ENCODE data around the gene RUNX1. TPM values are rescaled to one million over a fixed set of nuclear protein-coding genes. Genes with fewer than 3 reads are reported as not detected.

The RUNX1 gene
- total and polyA plus RNA-seq, 10 donors: 4.8 to 70.0 (median 43.6) TPM

GRCh38 chr21:34980423-34981115 lies 68.5 kb downstream of the RUNX1 start:
- H3K4me1 ChIP-seq: peaks cover 12 to 53% (median 27%) of the 10 kb centered on the region in 6 donors
- H3K9me3 ChIP-seq: no peaks in the 10 kb centered on the region
- no peak overlapping the region for H3K27ac ChIP-seq
- H3K36me3 ChIP-seq: peaks cover 0 to 4% (median 0%) of the 10 kb centered on the region in 6 donors
- TF ChIP-seq, protein P1, sequence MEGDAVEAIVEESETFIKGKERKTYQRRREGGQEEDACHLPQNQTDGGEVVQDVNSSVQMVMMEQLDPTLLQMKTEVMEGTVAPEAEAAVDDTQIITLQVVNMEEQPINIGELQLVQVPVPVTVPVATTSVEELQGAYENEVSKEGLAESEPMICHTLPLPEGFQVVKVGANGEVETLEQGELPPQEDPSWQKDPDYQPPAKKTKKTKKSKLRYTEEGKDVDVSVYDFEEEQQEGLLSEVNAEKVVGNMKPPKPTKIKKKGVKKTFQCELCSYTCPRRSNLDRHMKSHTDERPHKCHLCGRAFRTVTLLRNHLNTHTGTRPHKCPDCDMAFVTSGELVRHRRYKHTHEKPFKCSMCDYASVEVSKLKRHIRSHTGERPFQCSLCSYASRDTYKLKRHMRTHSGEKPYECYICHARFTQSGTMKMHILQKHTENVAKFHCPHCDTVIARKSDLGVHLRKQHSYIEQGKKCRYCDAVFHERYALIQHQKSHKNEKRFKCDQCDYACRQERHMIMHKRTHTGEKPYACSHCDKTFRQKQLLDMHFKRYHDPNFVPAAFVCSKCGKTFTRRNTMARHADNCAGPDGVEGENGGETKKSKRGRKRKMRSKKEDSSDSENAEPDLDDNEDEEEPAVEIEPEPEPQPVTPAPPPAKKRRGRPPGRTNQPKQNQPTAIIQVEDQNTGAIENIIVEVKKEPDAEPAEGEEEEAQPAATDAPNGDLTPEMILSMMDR (IDR thresholded peaks at IDR 0.05 in 8 of 11, conservative IDR thresholded peaks at IDR 0.05 in 3 of 11): no peak
- TF ChIP-seq POLR2A (IDR thresholded peaks at IDR 0.05) (no peak), POLR2AphosphoS5 (IDR thresholded peaks at IDR 0.05) (no peak)
- no peak overlapping the region for H3K4me3 ChIP-seq
- DNase-seq: no peak
- WGBS, 5 donors: 78 to 88% (median 82%) methylated on average over 8 of the region's 8 CpGs
- intact Hi-C loops (cut with DNase I; ENCODE audit: low total_unique reads): no loop called here
- no peaks in the 10 kb centered on the region for H3K27me3 ChIP-seq (replicated peaks in 1 of 7)

GRCh38 chr21:34979383-34979782 lies 69.7 kb downstream of the RUNX1 start:
- Histone ChIP-seq H3K36me3 (peaks cover 0 to 4% (median 0%) of the 10 kb centered on the region in 6 donors), H3K4me3 (no peak overlapping the region), H3K27ac (no peak overlapping the region), H3K27me3 (replicated peaks in 1 of 7) (no peaks in the 10 kb centered on the region), H3K9me3 (no peaks in the 10 kb centered on the region), H3K4me1 (peaks cover 8 to 53% (median 26%) of the 10 kb centered on the region in 6 donors)
- 39 to 62% (median 59%) methylated on average over 4 of the region's 4 CpGs for WGBS, 5 donors
- intact Hi-C loops (cut with DNase I; ENCODE audit: low total_unique reads): no loop called here
- no peak for DNase-seq
- TF ChIP-seq POLR2A (IDR thresholded peaks at IDR 0.05) (no peak), POLR2AphosphoS5 (IDR thresholded peaks at IDR 0.05) (no peak)
- TF ChIP-seq, protein P1 (IDR thresholded peaks at IDR 0.05 in 8 of 11, conservative IDR thresholded peaks at IDR 0.05 in 3 of 11): no peak

DNA sequence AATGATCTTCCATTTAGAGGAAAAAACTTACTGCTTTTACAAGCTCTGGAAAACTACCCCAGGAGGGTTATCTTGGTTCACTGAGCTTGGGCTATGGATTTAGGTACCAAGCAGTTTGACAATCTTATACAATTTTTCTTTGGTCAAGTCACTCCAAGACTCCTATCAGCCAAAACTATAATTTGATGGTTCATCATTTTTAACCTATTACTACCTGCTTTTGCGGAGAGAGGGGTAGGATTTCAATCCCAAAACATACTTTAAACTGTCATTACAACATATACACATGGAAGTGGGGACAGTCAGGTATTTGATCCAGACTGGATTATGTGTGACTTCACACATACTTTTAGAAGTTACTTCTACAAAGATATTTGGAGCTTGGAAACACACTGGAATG lies 71.8 kb downstream of the RUNX1 start:
- 86 to 100% (median 98%) methylated on average over 1 of the region's 1 CpG for WGBS, 5 donors
- no peaks in the 10 kb centered on the region for H3K27me3 ChIP-seq (replicated peaks in 1 of 7)
- H3K4me1 ChIP-seq: peaks cover 0 to 53% (median 23%) of the 10 kb centered on the region in 6 donors
- intact Hi-C loops (cut with DNase I; ENCODE audit: low total_unique reads): no loop called here
- H3K27ac ChIP-seq: no peak overlapping the region
- DNase-seq: no peak
- TF ChIP-seq, protein P1 (IDR thresholded peaks at IDR 0.05 in 8 of 11, conservative IDR thresholded peaks at IDR 0.05 in 3 of 11): no peak
- TF ChIP-seq POLR2A (IDR thresholded peaks at IDR 0.05) (no peak), POLR2AphosphoS5 (IDR thresholded peaks at IDR 0.05) (no peak)
- H3K36me3 ChIP-seq: peaks cover 0 to 4% (median 0%) of the 10 kb centered on the region in 6 donors
- H3K9me3 ChIP-seq: no peaks in the 10 kb centered on the region
- H3K4me3 ChIP-seq: no peak overlapping the region

- H3K9me3 ChIP-seq: no peaks in the 10 kb centered on the region
- H3K27me3 ChIP-seq (replicated peaks in 1 of 7): no peaks in the 10 kb centered on the region
- peak overlapping the region in 1 of 8 donors; percentile 26 for H3K4me3 ChIP-seq
- peak overlapping the region in 2 of 8 donors; percentile 29 to 50 for H3K27ac ChIP-seq
- H3K4me1 ChIP-seq: peaks cover under 1 to 70% (median 34%) of the 10 kb centered on the region in 6 donors
- WGBS, 5 donors: 62 to 75% (median 64%) methylated on average over 11 of the region's 11 CpGs
- no peak for DNase-seq
- TF ChIP-seq POLR2AphosphoS5 (IDR thresholded peaks at IDR 0.05) (no peak), POLR2A (IDR thresholded peaks at IDR 0.05) (no peak)
- TF ChIP-seq, protein P1 (IDR thresholded peaks at IDR 0.05 in 8 of 11, conservative IDR thresholded peaks at IDR 0.05 in 3 of 11): no peak
- no peaks in the 10 kb centered on the region for H3K36me3 ChIP-seq
- intact Hi-C loops (cut with DNase I; ENCODE audit: low total_unique reads): no loop called here
These were observed 74.7 kb downstream of the RUNX1 start for GRCh38 chr21:34974162-34974981.

All from spleen (tissue), 11 donors.